Measurements from ENCODE around the gene VWF.

VWF gene

GRCh38 chr12:6074427-6074826 lies 50.0 kb downstream of the VWF start:
- Histone ChIP-seq H3K9me3 (ENCODE audit: insufficient read depth, low read depth, low read length) (no peaks in the 10 kb centered on the region), H3K27me3 (ENCODE audit: insufficient read depth, low read length) (no peaks in the 10 kb centered on the region), H3K27ac (ENCODE audit: low read depth, low read length) (no peak overlapping the region), H3K4me1 (ENCODE audit: insufficient read depth, low read length) (peaks cover 9% of the 10 kb centered on the region; the same call in 1 of the 2 replicates), H3K36me3 (ENCODE audit: insufficient read depth, low read length) (no peaks in the 10 kb centered on the region), H3K4me3 (ENCODE audit: low read length) (no peak overlapping the region), H3K9ac (ENCODE audit: low read depth, low read length) (no peak overlapping the region)
- WGBS: 84% methylated on average over 4 of the region's 4 CpGs

GRCh38 chr12:6073426-6073825 lies 51.0 kb downstream of the VWF start:
- H3K4me1 ChIP-seq (ENCODE audit: insufficient read depth, low read length): peaks cover 9% of the 10 kb centered on the region; the same call in 1 of the 2 replicates
- no peak overlapping the region for H3K4me3 ChIP-seq (ENCODE audit: low read length)
- no peaks in the 10 kb centered on the region for H3K36me3 ChIP-seq (ENCODE audit: insufficient read depth, low read length)
- H3K9ac ChIP-seq (ENCODE audit: low read depth, low read length): no peak overlapping the region
- 96% methylated on average over 7 of the region's 7 CpGs for WGBS
- no peaks in the 10 kb centered on the region for H3K9me3 ChIP-seq (ENCODE audit: insufficient read depth, low read depth, low read length)
- H3K27ac ChIP-seq (ENCODE audit: low read depth, low read length): no peak overlapping the region
- no peaks in the 10 kb centered on the region for H3K27me3 ChIP-seq (ENCODE audit: insufficient read depth, low read length)

GRCh38 chr12:6072302-6072752 lies 52.1 kb downstream of the VWF start:
- Histone ChIP-seq H3K27me3 (ENCODE audit: insufficient read depth, low read length) (no peaks in the 10 kb centered on the region), H3K9ac (ENCODE audit: low read depth, low read length) (no peak overlapping the region), H3K36me3 (ENCODE audit: insufficient read depth, low read length) (no peaks in the 10 kb centered on the region), H3K9me3 (ENCODE audit: insufficient read depth, low read depth, low read length) (no peaks in the 10 kb centered on the region), H3K4me3 (ENCODE audit: low read length) (no peak overlapping the region), H3K27ac (ENCODE audit: low read depth, low read length) (no peak overlapping the region), H3K4me1 (ENCODE audit: insufficient read depth, low read length) (peaks cover 9% of the 10 kb centered on the region; the same call in 1 of the 2 replicates)
- 95% methylated on average over 10 of the region's 10 CpGs for WGBS

- Histone ChIP-seq H3K27me3 (ENCODE audit: insufficient read depth, low read length) (no peaks in the 10 kb centered on the region), H3K4me3 (ENCODE audit: low read length) (no peak overlapping the region), H3K9ac (ENCODE audit: low read depth, low read length) (no peak overlapping the region), H3K4me1 (ENCODE audit: insufficient read depth, low read length) (peaks cover 9% of the 10 kb centered on the region; the same call in 1 of the 2 replicates), H3K36me3 (ENCODE audit: insufficient read depth, low read length) (no peaks in the 10 kb centered on the region), H3K9me3 (ENCODE audit: insufficient read depth, low read depth, low read length) (no peaks in the 10 kb centered on the region), H3K27ac (ENCODE audit: low read depth, low read length) (no peak overlapping the region)
- 87% methylated on average over 4 of the region's 4 CpGs for WGBS
Measured at GRCh38 chr12:6071589-6071988, 52.9 kb downstream of the VWF start.

- H3K4me1 ChIP-seq (ENCODE audit: insufficient read depth, low read length): peaks cover 9% of the 10 kb centered on the region; the same call in 1 of the 2 replicates
- 91% methylated on average over 11 of the region's 11 CpGs for WGBS
- no peak overlapping the region for H3K9ac ChIP-seq (ENCODE audit: low read depth, low read length)
- H3K36me3 ChIP-seq (ENCODE audit: insufficient read depth, low read length): no peaks in the 10 kb centered on the region
- no peak overlapping the region for H3K4me3 ChIP-seq (ENCODE audit: low read length)
- no peaks in the 10 kb centered on the region for H3K9me3 ChIP-seq (ENCODE audit: insufficient read depth, low read depth, low read length)
- H3K27ac ChIP-seq (ENCODE audit: low read depth, low read length): no peak overlapping the region
- no peaks in the 10 kb centered on the region for H3K27me3 ChIP-seq (ENCODE audit: insufficient read depth, low read length)
Measured at GRCh38 chr12:6070472-6071257, 53.8 kb downstream of the VWF start.

GRCh38 chr12:6069437-6070093 lies 54.9 kb downstream of the VWF start:
- Histone ChIP-seq H3K9me3 (ENCODE audit: insufficient read depth, low read depth, low read length) (no peaks in the 10 kb centered on the region), H3K27me3 (ENCODE audit: insufficient read depth, low read length) (no peaks in the 10 kb centered on the region), H3K4me1 (ENCODE audit: insufficient read depth, low read length) (peaks cover 6% of the 10 kb centered on the region; the same call in 1 of the 2 replicates), H3K9ac (ENCODE audit: low read depth, low read length) (no peak overlapping the region), H3K4me3 (ENCODE audit: low read length) (no peak overlapping the region), H3K27ac (ENCODE audit: low read depth, low read length) (no peak overlapping the region), H3K36me3 (ENCODE audit: insufficient read depth, low read length) (no peaks in the 10 kb centered on the region)
- 92% methylated on average over 6 of the region's 8 CpGs for WGBS

GRCh38 chr12:6068227-6068626 lies 56.2 kb downstream of the VWF start:
- Histone ChIP-seq H3K36me3 (ENCODE audit: insufficient read depth, low read length) (no peaks in the 10 kb centered on the region), H3K9ac (ENCODE audit: low read depth, low read length) (no peak overlapping the region), H3K27me3 (ENCODE audit: insufficient read depth, low read length) (no peaks in the 10 kb centered on the region), H3K27ac (ENCODE audit: low read depth, low read length) (no peak overlapping the region), H3K4me1 (ENCODE audit: insufficient read depth, low read length) (0 out of 2 replicates have a peak, but pooled peaks cover 4% of the 10 kb centered on the region), H3K4me3 (ENCODE audit: low read length) (no peak overlapping the region), H3K9me3 (ENCODE audit: insufficient read depth, low read depth, low read length) (no peaks in the 10 kb centered on the region)
- 95% methylated on average over 9 of the region's 9 CpGs for WGBS

- no peak overlapping the region for H3K27ac ChIP-seq (ENCODE audit: low read depth, low read length)
- H3K36me3 ChIP-seq (ENCODE audit: insufficient read depth, low read length): no peaks in the 10 kb centered on the region
- 66% methylated on average over 15 of the region's 16 CpGs for WGBS
- no peaks in the 10 kb centered on the region for H3K27me3 ChIP-seq (ENCODE audit: insufficient read depth, low read length)
- no peaks in the 10 kb centered on the region for H3K9me3 ChIP-seq (ENCODE audit: insufficient read depth, low read depth, low read length)
- H3K4me3 ChIP-seq (ENCODE audit: low read length): no peak overlapping the region
- H3K9ac ChIP-seq (ENCODE audit: low read depth, low read length): no peak overlapping the region
- H3K4me1 ChIP-seq (ENCODE audit: insufficient read depth, low read length): 0 out of 2 replicates have a peak, but pooled peaks cover 4% of the 10 kb centered on the region
Measured at GRCh38 chr12:6067152-6067916, 57.1 kb downstream of the VWF start.

GRCh38 chr12:6066651-6067050 lies 57.8 kb downstream of the VWF start:
- H3K9me3 ChIP-seq (ENCODE audit: insufficient read depth, low read depth, low read length): no peaks in the 10 kb centered on the region
- H3K9ac ChIP-seq (ENCODE audit: low read depth, low read length): no peak overlapping the region
- no peak overlapping the region for H3K27ac ChIP-seq (ENCODE audit: low read depth, low read length)
- H3K4me3 ChIP-seq (ENCODE audit: low read length): no peak overlapping the region
- H3K4me1 ChIP-seq (ENCODE audit: insufficient read depth, low read length): 0 out of 2 replicates have a peak, but pooled peaks cover 4% of the 10 kb centered on the region
- H3K36me3 ChIP-seq (ENCODE audit: insufficient read depth, low read length): no peaks in the 10 kb centered on the region
- H3K27me3 ChIP-seq (ENCODE audit: insufficient read depth, low read length): no peaks in the 10 kb centered on the region
- WGBS: 94% methylated on average over 1 of the region's 1 CpG

- Histone ChIP-seq H3K27me3 (ENCODE audit: insufficient read depth, low read length) (no peaks in the 10 kb centered on the region), H3K9me3 (ENCODE audit: insufficient read depth, low read depth, low read length) (no peaks in the 10 kb centered on the region), H3K9ac (ENCODE audit: low read depth, low read length) (no peak overlapping the region), H3K36me3 (ENCODE audit: insufficient read depth, low read length) (no peaks in the 10 kb centered on the region), H3K4me1 (ENCODE audit: insufficient read depth, low read length) (no peaks in the 10 kb centered on the region), H3K4me3 (ENCODE audit: low read length) (no peak overlapping the region), H3K27ac (ENCODE audit: low read depth, low read length) (no peak overlapping the region)
- WGBS: 93% methylated on average over 5 of the region's 5 CpGs
Measured at GRCh38 chr12:6065863-6066199, 58.6 kb downstream of the VWF start.

Data from HUES64 (cell line).